Stimulated activated CD8-positive, alpha-beta memory T cell treated with anti-CD3 and anti-CD28 coated beads, Interleukin-15, amount 100 ng/mL, for 48 hours (primary cell): ENCODE data around the gene GPC6.
"Not testable (repeated sequence)": the region's sequence is repeated elsewhere in the genome, so short reads cannot be mapped to it uniquely, and the experiment has no call there.

Experiments used
- DNase-seq, 2 donors: peaks; one replicate each; pipeline ENCODE4 v3.0.0-alpha.2; 2020; ENCODE audit warnings: low read depth in 2 of 2

GPC6 gene

DNA sequence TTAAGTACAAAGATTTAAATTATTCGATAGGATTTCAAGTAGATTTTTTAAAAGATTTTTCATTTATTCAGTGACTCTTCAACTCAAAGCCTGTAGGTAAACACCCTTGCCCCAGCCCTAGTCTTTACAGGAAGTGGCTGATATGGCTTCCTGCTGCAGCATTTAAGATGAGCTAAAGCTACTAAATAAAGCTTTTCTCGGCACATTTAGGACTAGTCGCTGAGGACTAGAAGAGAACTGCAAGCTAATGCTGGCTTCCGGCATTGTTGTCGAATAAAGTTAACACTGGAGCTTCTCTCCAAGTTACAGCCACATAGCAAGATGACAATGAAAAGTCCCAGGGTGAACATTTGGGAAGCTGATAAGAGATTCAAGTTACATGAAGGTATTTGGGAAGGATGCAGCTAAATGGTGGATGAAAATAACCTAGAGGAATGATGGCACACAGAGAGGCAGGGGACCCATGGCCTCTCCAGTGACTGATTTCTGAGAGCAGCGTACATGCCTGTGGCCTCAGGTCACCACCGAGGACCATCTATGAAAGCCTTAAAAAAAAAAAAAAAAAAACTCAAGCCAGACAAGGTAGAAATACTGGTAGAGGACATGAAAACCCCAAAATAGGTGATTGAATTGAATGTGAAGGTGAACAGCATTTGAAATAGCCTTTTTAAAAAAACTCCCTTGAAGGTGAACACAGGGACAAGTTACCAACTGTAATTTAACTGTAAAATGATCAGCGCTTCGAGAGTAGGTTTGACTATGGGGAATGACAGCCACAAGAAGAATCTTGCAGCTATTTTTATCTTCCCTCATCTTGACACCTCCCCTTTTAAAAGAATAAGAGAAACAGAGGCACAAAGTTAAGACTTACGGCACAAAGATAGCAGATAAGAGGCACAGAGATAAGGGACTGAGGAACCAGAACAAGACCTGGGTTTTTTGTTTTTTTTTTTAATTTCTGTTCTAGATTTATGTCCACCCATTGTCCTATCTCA lies 1097.5 kb downstream of the GPC6 start:
- no peak for DNase-seq

DNA sequence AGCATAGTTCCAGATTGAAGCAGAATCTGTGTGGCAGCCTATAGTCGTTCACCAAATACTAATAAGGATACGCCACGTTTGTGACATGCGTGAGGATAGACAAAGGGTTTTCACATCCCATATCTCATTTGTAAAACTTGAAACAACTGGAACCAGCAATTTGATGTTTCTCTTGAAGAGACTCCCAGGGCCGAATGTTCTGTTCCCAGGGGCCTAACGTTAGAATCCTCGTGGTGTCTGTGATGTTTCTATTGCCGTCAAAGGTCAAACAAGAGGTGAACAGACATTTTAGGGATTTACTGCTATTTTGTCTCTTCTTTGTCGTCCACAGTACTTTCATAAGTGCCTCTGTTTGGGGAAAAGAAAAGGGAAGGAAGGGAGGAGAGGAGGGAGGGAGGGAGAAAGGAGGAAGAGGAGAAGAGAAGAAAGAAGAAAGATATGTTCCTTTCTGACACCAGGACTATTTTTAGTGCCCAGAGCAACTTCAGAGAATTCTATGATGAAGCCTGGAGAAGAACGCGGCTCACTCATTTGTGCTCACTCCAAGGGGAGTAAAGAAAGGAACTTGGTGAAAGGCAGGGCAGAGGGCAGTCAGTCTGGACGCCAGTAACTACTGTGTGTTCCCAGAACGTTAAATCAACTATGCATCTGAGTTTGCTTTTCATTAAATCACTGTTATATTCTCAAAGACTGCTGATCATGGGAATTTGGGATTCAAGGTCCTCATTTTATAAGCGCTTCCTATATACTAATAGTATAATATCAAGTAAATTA lies 1098.3 kb downstream of the GPC6 start:
- DNase-seq = no peak

DNA sequence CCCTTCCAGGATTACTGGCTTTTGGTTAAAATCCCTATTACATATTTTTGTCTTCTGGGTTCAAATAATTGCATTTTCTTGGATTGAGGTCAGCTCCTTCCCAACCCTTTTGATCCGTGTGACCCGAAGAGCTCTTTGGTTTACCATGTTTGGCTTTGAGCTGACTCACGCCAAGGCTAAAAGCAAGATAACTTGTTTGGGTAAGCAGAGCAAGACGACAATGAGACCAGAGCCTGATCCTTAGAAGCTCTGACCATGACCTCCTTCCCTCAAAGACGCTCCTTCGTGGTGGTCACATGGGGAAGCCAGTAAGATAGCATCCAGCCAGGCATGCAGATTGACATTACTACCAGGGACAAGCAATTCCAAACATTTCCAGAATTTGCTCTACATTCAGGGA lies 1099.0 kb downstream of the GPC6 start:
- DNase-seq = no peak

DNA sequence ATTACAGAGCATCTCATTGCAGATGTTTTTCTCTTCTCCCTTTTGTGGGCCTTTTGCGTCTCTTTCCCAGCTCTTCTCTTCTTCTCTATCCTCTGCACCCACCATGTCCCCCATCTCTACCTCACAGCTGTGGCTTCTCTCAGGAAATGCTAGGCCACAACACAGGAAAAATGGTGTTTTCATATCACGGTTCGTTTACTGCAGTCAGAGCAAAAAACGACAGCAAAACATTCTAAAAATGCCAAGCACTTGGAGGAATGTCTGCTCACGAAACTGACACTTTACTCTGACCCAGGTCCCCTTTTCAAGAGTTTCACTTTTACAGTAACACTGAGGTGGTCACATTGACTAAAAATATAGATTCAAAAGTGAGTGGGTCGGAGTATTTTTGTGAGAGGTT lies 1100.7 kb downstream of the GPC6 start:
- no peak for DNase-seq

DNA sequence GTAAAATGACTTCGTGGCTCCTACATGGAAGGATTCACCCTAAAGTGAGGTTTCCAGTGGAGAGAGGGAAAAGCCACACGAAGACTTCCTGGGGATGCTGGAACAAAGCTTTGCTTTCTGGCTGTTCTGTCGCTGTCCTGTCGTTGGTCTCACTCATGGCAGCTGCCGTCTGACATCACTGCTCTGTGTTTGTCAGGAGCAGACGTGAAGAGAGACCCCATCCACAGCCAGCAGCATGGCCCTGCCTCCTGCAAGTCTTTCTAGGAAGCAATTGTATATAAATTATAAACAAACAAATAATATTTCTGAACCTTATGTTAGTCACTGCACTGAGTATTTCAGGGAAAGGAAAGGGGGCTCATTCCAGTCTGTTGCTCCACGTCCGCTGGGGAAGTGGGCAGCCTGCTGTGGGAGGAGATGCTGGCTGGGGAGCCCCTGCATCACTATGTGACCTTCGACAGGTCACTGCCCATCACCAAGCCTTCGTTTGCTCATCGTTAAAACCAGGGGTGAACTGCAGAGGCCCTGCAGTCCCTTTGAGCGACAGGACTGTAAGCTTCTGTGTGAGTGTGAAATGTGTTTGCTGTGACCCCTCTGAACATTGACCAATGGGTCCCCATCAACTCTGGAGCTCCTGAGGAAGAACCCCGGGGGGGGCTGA lies 1101.9 kb downstream of the GPC6 start:
- DNase-seq = no peak

DNA sequence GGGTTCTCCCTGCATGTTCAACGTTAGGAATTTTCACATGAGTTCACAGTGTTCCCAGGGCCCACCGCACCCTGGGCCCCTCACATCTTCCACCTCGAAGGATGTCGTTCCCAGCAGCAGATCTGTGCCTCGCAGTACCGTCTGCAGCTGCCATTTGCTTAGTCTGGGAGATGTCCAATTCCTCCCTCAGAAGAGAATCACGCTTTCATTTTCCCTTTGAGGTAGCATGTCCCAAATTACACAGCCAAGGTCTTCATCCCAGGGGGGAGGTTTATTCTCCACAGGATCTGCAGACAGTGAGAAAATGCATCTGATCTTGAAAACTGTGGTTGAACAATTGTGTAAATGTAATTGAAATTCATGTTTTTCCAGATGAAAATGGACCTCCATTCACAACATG lies 1102.7 kb downstream of the GPC6 start:
- DNase-seq = no peak

DNA sequence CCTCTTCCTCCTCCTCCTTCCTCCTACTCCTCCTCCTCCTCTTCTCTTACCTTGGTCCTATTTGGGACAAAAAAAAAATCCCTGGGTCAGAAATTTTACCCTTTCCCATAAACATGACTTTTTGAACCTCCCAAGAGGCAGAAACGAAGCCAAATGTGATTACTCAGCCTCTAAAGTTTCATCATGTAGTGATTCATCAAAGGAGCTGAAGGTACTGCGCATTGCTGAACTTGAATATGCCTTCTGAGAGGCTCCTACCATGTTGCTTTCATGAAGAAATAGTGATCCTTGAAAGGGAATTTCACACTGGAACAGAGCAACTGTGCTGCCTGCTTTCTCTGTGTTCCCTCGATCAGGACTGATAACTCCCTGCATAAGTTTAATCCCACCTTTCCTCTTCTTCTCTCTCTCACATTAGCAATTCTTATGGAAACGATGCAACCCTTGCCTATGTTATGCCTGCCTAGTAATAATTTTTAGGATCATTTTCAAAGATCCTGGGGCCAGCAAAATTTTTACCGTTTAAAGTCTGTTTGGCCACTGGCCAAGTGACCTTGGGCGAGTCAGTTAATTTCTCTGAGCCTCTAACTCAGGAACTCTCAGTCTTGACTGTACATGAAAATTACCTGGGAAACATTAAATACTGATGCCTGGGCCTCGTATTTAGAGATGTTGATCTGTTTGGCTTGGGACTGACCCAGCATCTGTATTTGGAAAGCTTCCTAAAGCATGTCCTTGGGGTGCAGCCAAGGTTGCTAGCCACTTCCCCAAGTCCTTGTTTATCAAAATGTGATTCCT lies 1103.3 kb downstream of the GPC6 start:
- DNase-seq = no peak

DNA sequence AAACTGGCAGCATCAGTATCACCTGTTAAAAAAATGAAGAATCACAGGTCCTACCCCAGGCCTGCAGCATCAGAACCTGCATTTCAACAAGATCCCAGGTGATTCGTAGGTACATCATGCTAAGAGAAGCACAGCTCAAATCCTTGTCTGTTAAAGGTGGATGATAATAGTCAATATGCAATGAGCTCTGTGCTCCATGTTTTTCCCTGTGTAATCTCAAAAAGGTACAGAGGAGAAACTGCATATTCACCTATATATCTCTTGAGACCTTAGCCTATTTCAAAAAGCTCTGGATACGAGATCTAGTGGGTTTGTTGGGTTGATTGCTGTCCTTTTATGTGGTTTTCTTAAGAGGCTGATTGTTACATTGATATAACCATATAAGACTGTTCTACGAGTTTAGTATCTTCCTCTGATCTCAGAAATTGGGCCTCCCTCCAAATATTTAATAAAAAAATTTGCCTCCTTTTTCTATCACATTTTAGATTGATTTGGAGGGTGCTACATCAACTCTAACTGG lies 1104.0 kb downstream of the GPC6 start:
- no peak for DNase-seq

DNA sequence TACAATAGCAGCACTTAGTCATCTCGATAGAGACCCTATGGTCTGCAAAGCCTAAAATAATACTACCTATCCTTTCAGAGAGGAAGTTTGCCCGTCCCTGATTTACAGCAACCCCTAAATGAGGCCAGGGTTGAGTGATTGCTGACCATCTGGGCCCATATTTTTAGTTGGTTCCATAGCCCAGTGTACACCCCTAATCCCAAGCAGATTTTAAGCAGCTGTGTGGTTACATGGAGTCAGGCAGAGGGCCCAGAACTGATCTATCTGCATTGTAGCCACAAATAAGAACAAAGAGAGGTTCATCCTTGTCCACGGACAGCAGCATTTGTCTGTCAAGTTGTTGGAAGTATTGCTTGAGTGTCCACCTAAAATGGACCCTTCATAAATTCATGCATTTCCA lies 1104.7 kb downstream of the GPC6 start:
- DNase-seq = no peak

DNA sequence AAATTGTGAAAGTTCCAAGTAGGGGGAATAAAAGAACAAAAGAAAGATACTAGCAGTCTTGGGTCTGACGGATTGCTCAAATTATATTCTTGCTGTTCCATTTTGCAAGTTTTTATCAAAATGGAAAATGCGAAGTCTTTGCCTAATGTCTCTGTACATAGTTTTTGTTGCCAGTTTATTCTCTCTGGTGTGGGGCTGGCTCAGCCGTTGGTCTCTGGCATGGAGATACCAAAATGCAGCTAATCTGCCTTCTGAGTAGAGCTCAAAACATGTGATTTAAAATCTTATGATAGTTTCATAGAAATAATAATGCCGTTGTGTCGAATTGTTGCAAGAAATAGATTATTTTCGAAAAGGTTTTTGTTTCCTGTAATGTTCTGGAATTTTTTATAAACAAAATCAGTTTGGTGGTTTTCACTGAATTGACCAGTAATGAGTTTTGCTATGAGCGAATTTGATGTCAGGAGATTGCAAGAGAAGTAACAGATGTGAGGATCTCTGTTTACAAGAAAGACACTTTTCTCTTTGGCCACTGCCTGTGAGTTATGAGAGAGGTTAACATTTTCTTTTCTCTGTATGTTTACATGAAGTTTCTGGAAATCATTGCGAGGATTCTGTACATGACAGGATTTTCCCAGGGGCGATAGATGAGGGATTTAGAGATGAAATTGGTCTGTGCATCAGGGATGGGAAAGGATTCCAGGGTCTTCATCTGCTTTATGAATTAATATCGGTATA lies 1105.9 kb downstream of the GPC6 start:
- DNase-seq = no peak

DNA sequence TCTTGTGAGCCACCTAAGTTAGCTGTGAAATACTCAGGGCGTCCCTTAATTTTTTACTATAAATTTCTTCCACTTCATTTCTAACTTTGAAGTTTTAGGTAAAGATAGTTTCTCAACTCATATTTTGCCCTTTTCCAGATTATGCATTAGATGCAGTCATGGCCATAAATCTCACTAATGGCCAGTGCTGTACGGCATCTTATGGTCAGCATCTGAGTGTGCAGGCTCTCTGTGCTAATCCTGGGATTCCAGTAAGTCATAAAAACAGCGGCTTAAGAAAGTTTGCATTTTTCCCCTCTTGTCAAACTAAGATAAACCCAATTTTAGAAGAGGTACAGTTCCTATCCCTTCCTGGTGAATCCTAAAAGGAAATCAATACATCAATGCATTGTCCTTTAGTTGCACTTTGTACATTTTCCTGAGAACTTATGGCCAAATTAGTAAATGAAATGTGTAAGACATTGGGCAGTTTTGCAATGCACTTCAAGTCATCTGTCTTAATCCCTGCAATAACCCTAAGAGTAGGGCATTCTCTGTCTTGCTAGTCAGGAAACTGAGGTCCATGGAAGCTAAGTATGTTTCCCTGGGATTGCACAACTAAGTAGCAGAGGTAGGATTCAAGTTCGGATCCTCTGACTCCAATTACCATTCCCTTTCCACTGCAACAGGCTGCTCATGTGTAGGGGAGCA lies 1106.7 kb downstream of the GPC6 start:
- no peak for DNase-seq

DNA sequence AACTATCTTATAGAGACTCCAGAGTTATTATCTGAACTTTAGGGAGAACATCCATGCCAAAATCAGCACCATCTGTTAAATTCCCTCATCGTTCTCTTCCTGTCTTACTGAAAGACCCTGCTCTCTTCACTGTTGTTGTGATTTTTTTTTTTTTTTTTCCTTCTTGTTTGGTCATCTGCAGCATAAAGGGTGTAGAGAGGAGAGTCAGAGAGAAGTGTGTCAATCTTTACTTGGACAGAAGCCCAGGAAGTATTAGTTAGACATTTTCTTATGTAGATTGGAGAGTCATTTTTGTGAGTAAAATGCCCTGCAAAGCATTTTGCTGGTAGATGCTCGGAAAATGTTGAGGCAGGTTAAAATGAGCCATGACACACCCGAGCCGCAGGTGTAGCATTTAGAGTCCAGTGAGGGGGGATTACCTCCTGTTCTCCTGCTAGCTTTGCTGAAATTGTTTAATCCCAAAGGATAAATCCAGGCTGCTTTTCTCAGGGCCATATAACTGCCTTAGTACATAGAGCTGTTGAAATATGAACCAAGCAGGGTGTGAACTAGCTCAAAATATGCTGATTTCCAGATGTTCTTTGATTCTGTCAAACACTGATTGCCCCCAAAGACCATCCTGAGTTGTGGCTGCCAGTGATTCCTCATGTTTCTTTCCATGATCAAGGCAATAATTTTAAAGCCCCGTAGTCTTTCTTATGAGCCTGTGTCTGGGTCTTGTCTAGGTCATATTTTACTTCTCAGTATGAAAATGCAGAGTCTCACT lies 1109.3 kb downstream of the GPC6 start:
- DNase-seq = no peak

DNA sequence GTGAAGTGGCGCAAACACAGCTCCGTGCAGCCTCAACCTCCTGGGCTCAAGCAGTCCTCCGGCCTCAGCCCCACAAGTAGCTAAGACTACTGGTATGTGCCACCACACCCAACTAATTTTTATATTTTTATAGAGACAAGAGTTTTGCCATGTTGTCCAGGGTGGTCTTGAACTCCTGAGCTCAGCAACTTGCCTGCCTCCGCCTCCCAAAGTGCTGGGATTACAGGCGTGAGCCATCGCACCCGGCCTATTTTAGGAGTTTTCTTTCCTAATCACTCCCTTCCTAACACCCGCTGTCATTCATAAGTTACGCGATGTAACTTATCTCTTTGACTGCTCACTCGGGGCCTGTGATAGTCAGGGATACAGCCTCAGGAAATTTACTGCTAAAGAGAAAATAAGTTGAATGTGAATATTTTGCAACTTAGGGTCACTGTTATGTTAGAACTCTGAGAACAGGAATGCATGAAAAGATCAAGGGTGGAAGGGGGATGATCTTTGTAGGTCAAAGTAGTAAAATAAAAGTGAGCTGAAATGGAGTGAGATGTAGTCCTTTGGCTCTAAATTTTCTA lies 1112.6 kb downstream of the GPC6 start:
- no peak for DNase-seq

DNA sequence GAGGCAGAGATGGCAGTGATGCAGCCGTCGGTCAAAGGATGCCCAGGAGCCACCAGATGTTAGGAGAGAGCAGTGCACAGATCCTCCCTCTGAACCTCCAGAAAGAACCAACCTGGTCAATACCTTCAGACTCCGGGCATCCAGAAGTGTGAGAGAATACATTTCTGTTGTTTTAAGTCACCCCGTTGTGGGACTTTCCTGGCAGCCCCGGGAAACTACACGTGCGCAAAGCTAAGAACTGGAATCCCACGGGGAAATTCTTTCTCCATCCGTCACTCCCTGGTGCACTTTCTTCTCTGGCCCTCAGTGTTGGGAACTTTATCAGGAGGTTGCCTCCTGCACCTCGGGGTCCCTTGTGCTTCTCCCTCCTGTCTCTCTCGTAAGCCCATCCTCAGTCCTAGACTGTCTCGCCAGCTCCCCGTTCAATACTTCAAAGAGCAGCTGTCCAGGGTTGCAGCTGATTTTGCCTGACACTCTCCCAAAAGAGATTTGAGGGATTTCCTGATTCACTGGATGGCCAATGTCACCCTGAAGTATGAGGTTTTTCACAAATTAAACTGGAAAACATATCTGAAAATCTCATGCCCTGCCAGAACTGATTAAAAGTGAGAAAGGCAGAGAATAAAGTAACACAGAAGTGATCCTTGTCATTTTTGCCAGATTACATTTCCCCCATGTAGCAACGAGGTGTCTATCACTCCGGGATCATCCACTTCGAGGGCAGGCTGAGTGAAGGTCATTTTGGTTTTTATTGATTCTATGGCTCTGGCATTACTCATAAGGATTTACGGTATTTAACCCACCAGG lies 1116.0 kb downstream of the GPC6 start:
- no peak for DNase-seq

DNA sequence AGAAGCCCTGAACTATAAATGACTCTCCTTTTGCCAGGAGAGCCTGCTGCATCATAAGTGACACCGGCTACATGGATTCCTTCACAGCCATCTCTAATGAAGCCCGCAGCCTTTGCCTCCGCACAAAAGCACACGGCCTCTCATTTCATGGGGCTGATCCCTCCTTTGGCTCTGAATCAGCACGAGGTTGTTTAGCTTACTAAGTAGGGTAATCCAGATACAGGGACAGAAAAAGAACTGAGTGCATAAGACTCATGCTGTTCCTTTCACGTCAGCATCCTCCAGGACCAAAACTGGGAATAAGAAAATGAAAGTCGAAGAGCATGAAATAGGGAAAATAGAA lies 1116.6 kb downstream of the GPC6 start:
- DNase-seq = no peak

DNA sequence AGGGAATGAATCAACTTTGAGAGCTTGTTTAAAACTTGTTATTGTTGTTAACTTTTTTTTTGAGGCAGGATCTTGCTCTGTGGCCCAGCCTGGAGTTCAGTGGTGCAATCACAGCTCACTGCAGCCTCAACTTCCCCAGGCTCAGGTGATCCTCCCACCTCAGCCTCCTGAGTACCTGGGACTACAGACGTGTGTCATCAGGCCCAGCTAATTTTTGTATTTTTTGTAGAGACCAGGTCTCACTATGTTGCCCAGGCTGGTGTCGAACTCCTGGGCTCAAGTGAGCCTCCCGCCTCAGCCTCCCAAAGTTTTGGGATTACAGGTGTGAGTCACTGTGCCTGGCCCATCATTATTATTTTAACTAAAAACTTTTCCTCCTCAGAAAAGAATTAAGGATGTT lies 1117.1 kb downstream of the GPC6 start:
- DNase-seq = not testable (repeated sequence)

DNA sequence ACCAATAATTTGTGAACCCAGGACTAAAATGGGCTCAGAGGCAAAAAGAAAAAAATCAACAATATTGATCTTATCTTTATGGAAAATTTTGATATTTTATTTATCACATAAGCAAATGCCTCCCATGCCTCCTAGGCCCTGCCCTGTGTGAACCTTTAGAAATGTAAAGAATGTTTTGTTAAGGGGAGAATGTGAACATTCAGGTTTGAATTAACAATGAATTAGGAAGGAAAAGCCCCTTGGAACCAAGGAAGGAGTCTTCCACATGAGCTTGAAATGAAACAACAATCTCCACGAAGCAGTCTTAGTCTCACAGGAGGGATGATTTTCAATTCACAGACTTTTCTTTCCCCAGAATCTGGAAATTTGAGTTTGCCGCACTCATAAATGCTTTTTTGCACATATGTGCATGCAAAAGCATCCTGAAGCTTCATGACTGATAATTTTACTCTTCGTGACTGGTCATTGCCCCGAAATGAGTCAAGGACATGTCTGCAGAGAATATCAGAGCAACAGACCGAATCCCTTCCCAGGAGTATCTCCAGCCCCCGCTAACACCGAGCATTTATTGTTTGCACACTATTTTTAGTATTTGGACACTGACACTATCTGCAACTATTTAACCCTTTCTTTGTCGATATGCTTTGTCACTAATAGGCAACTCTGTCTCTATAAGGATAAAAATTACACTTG lies 1117.7 kb downstream of the GPC6 start:
- no peak for DNase-seq
